Dendritic cell treated with granulocyte-macrophage colony-stimulating factor and Interleukin-4, amounts not matched to agents 40 ng/mL and 50 ng/mL, for 4 days (primary cell): Measurements from ENCODE around the gene FHOD3.

ENCODE experiments used
- H3K27ac Mint-ChIP-seq: one replicate; pipeline ENCODE4 v1.8.0; 2022; ENCODE audit warnings: mild to moderate bottlenecking, mixed read lengths
- H3K27me3 Mint-ChIP-seq: one replicate; pipeline ENCODE4 v1.8.0; 2022; ENCODE audit warnings: mild to moderate bottlenecking, mixed read lengths
- H3K36me3 Mint-ChIP-seq: one replicate; pipeline ENCODE4 v1.8.0; 2022; ENCODE audit warnings: low read depth, mixed read lengths
- H3K4me1 Mint-ChIP-seq: one replicate; pipeline ENCODE4 v1.8.0; 2022; ENCODE audit warnings: low read depth, mixed read lengths
- H3K4me3 Mint-ChIP-seq: one replicate; pipeline ENCODE4 v1.8.0; 2022; ENCODE audit warnings: mild to moderate bottlenecking, moderate library complexity, mixed read lengths
- H3K9me3 Mint-ChIP-seq: one replicate; pipeline ENCODE4 v1.8.0; 2022; ENCODE audit warnings: mixed read lengths
- intact Hi-C: fragments of 100-400 bp; cut with micrococcal nuclease; formaldehyde crosslinking; loops from one replicate; pipeline ENCODE4 v1.15.0; 2022

Gene FHOD3

GRCh38 chr18:36776650-36777049 is 479.1 kb downstream of the FHOD3 start:
- intact Hi-C loops, result no loop called here
- no peaks in the 10 kb centered on the region for H3K36me3 Mint-ChIP-seq

GRCh38 chr18:36777566-36777965 is 480.1 kb downstream of the FHOD3 start:
- Mint-ChIP-seq H3K9me3 (no peaks in the 10 kb centered on the region), H3K4me1 (no peaks in the 10 kb centered on the region), H3K27me3 (no peaks in the 10 kb centered on the region), H3K4me3 (no peak overlapping the region), H3K27ac (no peak overlapping the region), H3K36me3 (no peaks in the 10 kb centered on the region)
- intact Hi-C loops, result no loop called here

More at GRCh38 chr18:36776650-36777049, 479.1 kb downstream of the FHOD3 start:
- Mint-ChIP-seq H3K9me3 (no peaks in the 10 kb centered on the region), H3K27ac (no peak overlapping the region), H3K27me3 (no peaks in the 10 kb centered on the region), H3K4me1 (no peaks in the 10 kb centered on the region), H3K4me3 (no peak overlapping the region)

GRCh38 chr18:36780748-36781147 is 483.2 kb downstream of the FHOD3 start:
- Mint-ChIP-seq H3K4me1 (no peaks in the 10 kb centered on the region), H3K36me3 (no peaks in the 10 kb centered on the region), H3K9me3 (no peaks in the 10 kb centered on the region), H3K27me3 (no peaks in the 10 kb centered on the region), H3K4me3 (no peak overlapping the region), H3K27ac (no peak overlapping the region)
- intact Hi-C loops, result no loop called here

GRCh38 chr18:36782710-36783109 is 485.2 kb downstream of the FHOD3 start:
- Mint-ChIP-seq H3K36me3 (peaks cover 11% of the 10 kb centered on the region), H3K4me1 (no peaks in the 10 kb centered on the region), H3K9me3 (no peaks in the 10 kb centered on the region), H3K27ac (no peak overlapping the region), H3K4me3 (no peak overlapping the region), H3K27me3 (no peaks in the 10 kb centered on the region)
- intact Hi-C loops, result no loop called here

- H3K27me3 Mint-ChIP-seq, result no peaks in the 10 kb centered on the region
- no peaks in the 10 kb centered on the region for H3K9me3 Mint-ChIP-seq
- intact Hi-C loops, result no loop called here
- no peak overlapping the region for H3K27ac Mint-ChIP-seq
- H3K4me3 Mint-ChIP-seq, result no peak overlapping the region
- H3K36me3 Mint-ChIP-seq, result peaks cover 11% of the 10 kb centered on the region
- no peaks in the 10 kb centered on the region for H3K4me1 Mint-ChIP-seq
Measured at GRCh38 chr18:36783792-36784191, 486.3 kb downstream of the FHOD3 start.

- Mint-ChIP-seq H3K27me3 (no peaks in the 10 kb centered on the region), H3K27ac (no peak overlapping the region), H3K36me3 (peaks cover 29% of the 10 kb centered on the region), H3K9me3 (peaks cover 12% of the 10 kb centered on the region), H3K4me1 (no peaks in the 10 kb centered on the region), H3K4me3 (no peak overlapping the region)
- intact Hi-C loops, result no loop called here
Measured at GRCh38 chr18:36786686-36787085, 489.2 kb downstream of the FHOD3 start.

GRCh38 chr18:36792634-36793283 is 495.2 kb downstream of the FHOD3 start:
- intact Hi-C loops, result no loop called here
- no peaks in the 10 kb centered on the region for H3K4me1 Mint-ChIP-seq
- no peak overlapping the region for H3K4me3 Mint-ChIP-seq
- H3K27ac Mint-ChIP-seq, result no peak overlapping the region
- peaks cover 12% of the 10 kb centered on the region for H3K9me3 Mint-ChIP-seq
- peaks cover 71% of the 10 kb centered on the region for H3K36me3 Mint-ChIP-seq
- H3K27me3 Mint-ChIP-seq, result no peaks in the 10 kb centered on the region

GRCh38 chr18:36798738-36799473 is 501.4 kb downstream of the FHOD3 start:
- no peaks in the 10 kb centered on the region for H3K4me1 Mint-ChIP-seq
- no peak overlapping the region for H3K27ac Mint-ChIP-seq
- peaks cover 72% of the 10 kb centered on the region for H3K36me3 Mint-ChIP-seq
- no peaks in the 10 kb centered on the region for H3K9me3 Mint-ChIP-seq
- H3K27me3 Mint-ChIP-seq, result no peaks in the 10 kb centered on the region
- intact Hi-C loops, result no loop called here
- H3K4me3 Mint-ChIP-seq, result no peak overlapping the region

GRCh38 chr18:36805105-36805504 is 507.6 kb downstream of the FHOD3 start:
- Mint-ChIP-seq H3K4me1 (no peaks in the 10 kb centered on the region), H3K9me3 (no peaks in the 10 kb centered on the region), H3K36me3 (peaks cover 71% of the 10 kb centered on the region), H3K27me3 (no peaks in the 10 kb centered on the region), H3K4me3 (no peak overlapping the region), H3K27ac (no peak overlapping the region)
- intact Hi-C loops, result loop anchor here (5.0 kb wide), 1 partner anchor 708 kb away; no protein-coding TSS in a partner anchor

GRCh38 chr18:36808681-36809080 is 511.2 kb downstream of the FHOD3 start:
- Mint-ChIP-seq H3K27ac (no peak overlapping the region), H3K4me3 (no peak overlapping the region), H3K36me3 (peaks cover 67% of the 10 kb centered on the region), H3K4me1 (peaks cover 5% of the 10 kb centered on the region), H3K27me3 (no peaks in the 10 kb centered on the region), H3K9me3 (no peaks in the 10 kb centered on the region)
- intact Hi-C loops, result loop anchor here (5.0 kb wide), 1 partner anchor 711 kb away; no protein-coding TSS in a partner anchor

GRCh38 chr18:36809590-36810381 is 512.3 kb downstream of the FHOD3 start:
- intact Hi-C loops, result loop anchor here (5.0 kb wide), 2 partner anchors 122 to 712 kb away; no protein-coding TSS in a partner anchor
- H3K4me1 Mint-ChIP-seq, result peaks cover 5% of the 10 kb centered on the region
- no peaks in the 10 kb centered on the region for H3K27me3 Mint-ChIP-seq
- H3K27ac Mint-ChIP-seq, result no peak overlapping the region
- no peak overlapping the region for H3K4me3 Mint-ChIP-seq
- peaks cover 61% of the 10 kb centered on the region for H3K36me3 Mint-ChIP-seq
- no peaks in the 10 kb centered on the region for H3K9me3 Mint-ChIP-seq

- H3K36me3 Mint-ChIP-seq, result peaks cover 61% of the 10 kb centered on the region
- intact Hi-C loops, result loop anchor here (5.0 kb wide), 1 partner anchor 124 kb away; no protein-coding TSS in a partner anchor
- H3K9me3 Mint-ChIP-seq, result no peaks in the 10 kb centered on the region
- H3K4me1 Mint-ChIP-seq, result peaks cover 5% of the 10 kb centered on the region
- no peaks in the 10 kb centered on the region for H3K27me3 Mint-ChIP-seq
- H3K4me3 Mint-ChIP-seq, result no peak overlapping the region
- H3K27ac Mint-ChIP-seq, result no peak overlapping the region
Measured at GRCh38 chr18:36811430-36811829, 513.9 kb downstream of the FHOD3 start.

GRCh38 chr18:36811955-36812354 is 514.4 kb downstream of the FHOD3 start:
- Mint-ChIP-seq H3K4me3 (no peak overlapping the region), H3K27me3 (no peaks in the 10 kb centered on the region), H3K27ac (no peak overlapping the region), H3K9me3 (no peaks in the 10 kb centered on the region), H3K4me1 (peaks cover 5% of the 10 kb centered on the region), H3K36me3 (peaks cover 61% of the 10 kb centered on the region)
- intact Hi-C loops, result loop anchor here (5.0 kb wide), 1 partner anchor 125 kb away; no protein-coding TSS in a partner anchor

GRCh38 chr18:36812678-36813077 is 515.2 kb downstream of the FHOD3 start:
- peaks cover 5% of the 10 kb centered on the region for H3K4me1 Mint-ChIP-seq
- no peaks in the 10 kb centered on the region for H3K27me3 Mint-ChIP-seq
- no peaks in the 10 kb centered on the region for H3K9me3 Mint-ChIP-seq
- H3K27ac Mint-ChIP-seq, result no peak overlapping the region
- H3K36me3 Mint-ChIP-seq, result peaks cover 62% of the 10 kb centered on the region
- intact Hi-C loops, result loop anchor here (5.0 kb wide), 1 partner anchor 125 kb away; no protein-coding TSS in a partner anchor
- no peak overlapping the region for H3K4me3 Mint-ChIP-seq
